Measurements from ENCODE around the gene AURKAIP1. TPM values are rescaled to one million over a fixed set of nuclear protein-coding genes. Genes with fewer than 3 reads are reported as not detected.

Gene AURKAIP1
- total RNA-seq, 4 donors from 2014 or later, result 122 to 172 (median 134) TPM

GRCh38 chr1:1340185-1340584 lies 34.8 kb downstream of the AURKAIP1 start:
- no peaks in the 10 kb centered on the region for H3K27me3 ChIP-seq
- peaks cover 0 to 60% (median 0%) of the 10 kb centered on the region in 3 donors for H3K36me3 ChIP-seq
- TF ChIP-seq POLR2A (IDR thresholded peaks at IDR 0.05), result no peak
- no peak for TF ChIP-seq CTCF (IDR thresholded peaks at IDR 0.05)

GRCh38 chr1:1338278-1338677 lies 36.7 kb downstream of the AURKAIP1 start:
- no peak for DNase-seq
- H3K27me3 ChIP-seq, result no peaks in the 10 kb centered on the region
- no peak overlapping the region for H3K27ac ChIP-seq
- H3K4me3 ChIP-seq, result no peak overlapping the region
- no peaks in the 10 kb centered on the region for H3K9me3 ChIP-seq
- H3K4me1 ChIP-seq, result peaks cover 0 to under 1% (median 0%) of the 10 kb centered on the region in 4 donors
- H3K36me3 ChIP-seq, result peaks cover 0 to 60% (median 0%) of the 10 kb centered on the region in 3 donors
- TF ChIP-seq POLR2A (IDR thresholded peaks at IDR 0.05) (no peak), CTCF (IDR thresholded peaks at IDR 0.05) (no peak)

More at GRCh38 chr1:1340185-1340584, 34.8 kb downstream of the AURKAIP1 start:
- Histone ChIP-seq H3K27ac (no peak overlapping the region), H3K4me1 (peaks cover 0 to 14% (median 3%) of the 10 kb centered on the region in 4 donors), H3K9me3 (no peaks in the 10 kb centered on the region), H3K4me3 (no peak overlapping the region)
- no peak for DNase-seq

GRCh38 chr1:1337793-1338147 lies 37.2 kb downstream of the AURKAIP1 start:
- Histone ChIP-seq H3K27me3 (no peaks in the 10 kb centered on the region), H3K27ac (no peak overlapping the region), H3K9me3 (no peaks in the 10 kb centered on the region), H3K4me1 (peaks cover 0 to 5% (median under 1%) of the 10 kb centered on the region in 4 donors), H3K4me3 (no peak overlapping the region), H3K36me3 (peaks cover 0 to 60% (median 0%) of the 10 kb centered on the region in 3 donors)
- no peak for TF ChIP-seq CTCF (IDR thresholded peaks at IDR 0.05)
- no peak for TF ChIP-seq POLR2A (IDR thresholded peaks at IDR 0.05)
- DNase-seq, result peak in 2 of 3 donors; percentile 68 to 80

GRCh38 chr1:1336931-1337792 lies 37.8 kb downstream of the AURKAIP1 start:
- TF ChIP-seq CTCF (IDR thresholded peaks at IDR 0.05) (no peak), POLR2A (IDR thresholded peaks at IDR 0.05) (no peak)
- Histone ChIP-seq H3K4me1 (peaks cover 0 to 11% (median 2%) of the 10 kb centered on the region in 4 donors), H3K27me3 (no peaks in the 10 kb centered on the region), H3K9me3 (no peaks in the 10 kb centered on the region), H3K27ac (no peak overlapping the region), H3K36me3 (peaks cover 0 to 60% (median 0%) of the 10 kb centered on the region in 3 donors), H3K4me3 (no peak overlapping the region)
- no peak for DNase-seq

GRCh38 chr1:1336446-1336845 lies 38.6 kb downstream of the AURKAIP1 start:
- H3K27ac ChIP-seq, result no peak overlapping the region
- TF ChIP-seq CTCF (IDR thresholded peaks at IDR 0.05) (no peak), POLR2A (IDR thresholded peaks at IDR 0.05) (no peak)
- H3K9me3 ChIP-seq, result no peaks in the 10 kb centered on the region
- no peaks in the 10 kb centered on the region for H3K27me3 ChIP-seq
- H3K4me3 ChIP-seq, result no peak overlapping the region
- no peak for DNase-seq
- peaks cover 0 to 53% (median 0%) of the 10 kb centered on the region in 3 donors for H3K36me3 ChIP-seq
- H3K4me1 ChIP-seq, result peaks cover 0 to 11% (median 2%) of the 10 kb centered on the region in 4 donors

Measured in Peyer's patch (tissue), 4 donors.